Astrocyte (in vitro differentiated cells and primary cell): ENCODE results near the gene HJURP. TPM values are rescaled to one million over a fixed set of nuclear protein-coding genes. Genes with fewer than 3 reads are reported as not detected.
"Not testable (repeated sequence)": the region's sequence is repeated elsewhere in the genome, so short reads cannot be mapped to it uniquely, and the experiment has no call there.

ENCODE experiments used
- DNase-seq: peaks from one replicate; pipeline ENCODE4 v3.0.0-alpha.2; 2010; ENCODE audit warnings: low read depth
- FAIRE-seq: peaks from 2 replicates; lab custom pipeline; 2011; peaks lifted over from hg19 to GRCh38; lab: Jason Lieb, UNC
- H2AFZ ChIP-seq: 2 replicates; pipeline ENCODE4 v1.6.0; 2012; ENCODE audit warnings: low read depth, low read length, inconsistent platforms
- H3K27ac ChIP-seq: 2 replicates; pipeline ENCODE4 v1.5.1; 2011; ENCODE audit warnings: low read depth, low read length, inconsistent platforms
- H3K27me3 ChIP-seq: 2 replicates; pipeline ENCODE4 v1.6.0; 2011; ENCODE audit warnings: low read length, inconsistent platforms; ENCODE audit not compliant: insufficient read depth
- H3K36me3 ChIP-seq: 2 replicates; pipeline ENCODE4 v1.5.1; 2011; ENCODE audit warnings: low read length, inconsistent platforms; ENCODE audit not compliant: insufficient read depth
- H3K4me1 ChIP-seq: 2 replicates; pipeline ENCODE4 v1.5.1; 2011; ENCODE audit warnings: low read length, inconsistent platforms; ENCODE audit not compliant: insufficient read depth
- H3K4me2 ChIP-seq: 2 replicates; pipeline ENCODE4 v1.6.0; 2012; ENCODE audit warnings: low read length, inconsistent platforms
- H3K4me3 ChIP-seq: 2 replicates; pipeline ENCODE4 v1.5.1; 2011; ENCODE audit warnings: low read depth, mild to moderate bottlenecking, low read length, inconsistent platforms; ENCODE audit not compliant: insufficient read depth
- H3K79me2 ChIP-seq: 2 replicates; pipeline ENCODE4 v1.6.0; 2012; ENCODE audit warnings: mild to moderate bottlenecking, low read length, inconsistent platforms; ENCODE audit not compliant: insufficient read depth
- H3K9ac ChIP-seq: 2 replicates; pipeline ENCODE4 v1.6.0; 2012; ENCODE audit warnings: mild to moderate bottlenecking, low read length, inconsistent platforms
- H3K9me3 ChIP-seq: 2 replicates; pipeline ENCODE4 v1.5.1; 2012; ENCODE audit warnings: low read depth, mild to moderate bottlenecking, low read length, inconsistent platforms; ENCODE audit not compliant: insufficient read depth
- H4K20me1 ChIP-seq: 2 replicates; pipeline ENCODE4 v1.6.0; 2012; ENCODE audit warnings: low read length, inconsistent platforms; ENCODE audit not compliant: insufficient read depth
- H3K27ac Mint-ChIP-seq: one replicate; pipeline ENCODE4 v1.8.0; 2021; ENCODE audit warnings: mild to moderate bottlenecking, mixed read lengths; ENCODE audit not compliant: unreplicated experiment
- H3K27me3 Mint-ChIP-seq: one replicate; pipeline ENCODE4 v1.8.0; 2021; ENCODE audit warnings: low read depth, mixed read lengths; ENCODE audit not compliant: unreplicated experiment
- H3K36me3 Mint-ChIP-seq: one replicate; pipeline ENCODE4 v1.8.0; 2021; ENCODE audit warnings: low read depth, mixed read lengths; ENCODE audit not compliant: unreplicated experiment
- H3K4me1 Mint-ChIP-seq: one replicate; pipeline ENCODE4 v1.8.0; 2021; ENCODE audit warnings: low read depth, mixed read lengths; ENCODE audit not compliant: unreplicated experiment
- H3K4me3 Mint-ChIP-seq: one replicate; pipeline ENCODE4 v1.8.0; 2021; ENCODE audit warnings: mild to moderate bottlenecking, moderate library complexity, mixed read lengths; ENCODE audit not compliant: unreplicated experiment
- H3K9me3 Mint-ChIP-seq: one replicate; pipeline ENCODE4 v1.8.0; 2021; ENCODE audit warnings: mild to moderate bottlenecking, mixed read lengths; ENCODE audit not compliant: unreplicated experiment
- EZH2 ChIP-seq: IDR thresholded peaks from 2 replicates; pipeline ENCODE4 v1.6.1; 2012; ENCODE audit warnings: mild to moderate bottlenecking, low read length, inconsistent platforms; ENCODE audit not compliant: insufficient read depth
- total RNA-seq: library from RNA; stranded (reverse); gene quantifications from 2 replicates; pipeline ENCODE4 v1.2.1, GENCODE V29; 2021
- TF ChIP-seq, protein P1 (sequence below): IDR thresholded peaks from 2 replicates; pipeline ENCODE4 v1.5.1; 2011; ENCODE audit warnings: low read depth, mild to moderate bottlenecking, inconsistent platforms, low read length, moderate library complexity; ENCODE audit not compliant: insufficient read depth

HJURP gene
- total RNA-seq, 1 donor from 2014 or later, result 5.9 TPM

DNA sequence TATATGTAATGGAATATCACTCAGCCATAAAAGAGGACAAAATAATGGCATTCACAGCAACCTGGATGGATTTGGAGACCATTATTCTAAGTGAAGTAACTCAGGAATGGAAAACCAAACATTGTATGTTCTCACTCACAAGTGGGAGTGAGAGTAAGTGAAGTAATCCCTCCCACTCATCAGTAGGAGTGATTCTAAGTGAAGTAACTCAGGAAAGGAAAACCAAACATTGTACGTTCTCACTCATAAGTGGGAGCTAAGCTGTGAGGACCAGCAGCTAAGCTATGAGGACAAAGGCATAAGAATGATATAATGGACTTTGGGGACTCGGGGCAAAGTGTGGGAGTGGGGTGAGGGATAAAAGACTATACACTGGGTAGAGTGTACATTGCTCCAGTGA lies 41.9 kb upstream of the HJURP start:
- H3K27me3 ChIP-seq, H3K4me3 ChIP-seq, H3K9me3 ChIP-seq, H3K27ac Mint-ChIP-seq, DNase-seq, H3K36me3 Mint-ChIP-seq, H3K27ac ChIP-seq, H3K4me2 ChIP-seq, H3K9ac ChIP-seq, H2AFZ ChIP-seq, H3K4me3 Mint-ChIP-seq, H4K20me1 ChIP-seq, H3K4me1 Mint-ChIP-seq, H3K36me3 ChIP-seq, FAIRE-seq, H3K79me2 ChIP-seq, H3K4me1 ChIP-seq, H3K9me3 Mint-ChIP-seq: not testable (repeated sequence)
- peaks cover 37% of the 10 kb centered on the region for H3K27me3 Mint-ChIP-seq

DNA sequence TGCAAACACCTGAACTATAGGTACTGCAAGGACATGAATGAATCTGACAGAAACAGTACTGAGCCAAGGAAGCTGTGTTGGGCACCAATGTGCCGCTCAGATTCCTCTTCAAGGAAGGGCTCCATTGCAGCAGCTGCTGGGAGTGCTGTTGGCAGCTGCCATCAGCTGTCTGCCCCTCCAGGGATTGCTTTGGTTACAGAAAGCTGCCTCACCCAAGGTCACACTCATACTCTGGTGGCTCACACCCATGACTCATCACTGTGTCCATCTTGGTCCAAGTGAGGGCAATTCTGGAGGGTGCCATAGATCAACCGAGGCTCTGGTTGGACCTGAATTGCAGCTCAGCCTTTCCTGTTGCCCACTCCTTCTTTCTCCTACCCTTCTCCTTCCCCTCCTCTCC lies 38.5 kb upstream of the HJURP start:
- FAIRE-seq, result no peak
- Histone ChIP-seq H4K20me1 (no peaks in the 10 kb centered on the region), H2AFZ (no peak overlapping the region), H3K79me2 (no peaks in the 10 kb centered on the region), H3K4me3 (no peak overlapping the region), H3K27me3 (no peaks in the 10 kb centered on the region), H3K36me3 (no peaks in the 10 kb centered on the region), H3K4me2 (no peak overlapping the region), H3K9me3 (no peaks in the 10 kb centered on the region), H3K9ac (no peak overlapping the region), H3K4me1 (no peaks in the 10 kb centered on the region), H3K27ac (no peak overlapping the region)
- no peak for DNase-seq
- no peak for TF ChIP-seq EZH2
- TF ChIP-seq, protein P1, sequence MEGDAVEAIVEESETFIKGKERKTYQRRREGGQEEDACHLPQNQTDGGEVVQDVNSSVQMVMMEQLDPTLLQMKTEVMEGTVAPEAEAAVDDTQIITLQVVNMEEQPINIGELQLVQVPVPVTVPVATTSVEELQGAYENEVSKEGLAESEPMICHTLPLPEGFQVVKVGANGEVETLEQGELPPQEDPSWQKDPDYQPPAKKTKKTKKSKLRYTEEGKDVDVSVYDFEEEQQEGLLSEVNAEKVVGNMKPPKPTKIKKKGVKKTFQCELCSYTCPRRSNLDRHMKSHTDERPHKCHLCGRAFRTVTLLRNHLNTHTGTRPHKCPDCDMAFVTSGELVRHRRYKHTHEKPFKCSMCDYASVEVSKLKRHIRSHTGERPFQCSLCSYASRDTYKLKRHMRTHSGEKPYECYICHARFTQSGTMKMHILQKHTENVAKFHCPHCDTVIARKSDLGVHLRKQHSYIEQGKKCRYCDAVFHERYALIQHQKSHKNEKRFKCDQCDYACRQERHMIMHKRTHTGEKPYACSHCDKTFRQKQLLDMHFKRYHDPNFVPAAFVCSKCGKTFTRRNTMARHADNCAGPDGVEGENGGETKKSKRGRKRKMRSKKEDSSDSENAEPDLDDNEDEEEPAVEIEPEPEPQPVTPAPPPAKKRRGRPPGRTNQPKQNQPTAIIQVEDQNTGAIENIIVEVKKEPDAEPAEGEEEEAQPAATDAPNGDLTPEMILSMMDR, result no peak
- no peaks in the 10 kb centered on the region for H3K4me1 Mint-ChIP-seq
- H3K27me3 Mint-ChIP-seq, result peaks cover 14% of the 10 kb centered on the region
- H3K27ac Mint-ChIP-seq, result no peak overlapping the region
- H3K9me3 Mint-ChIP-seq, result no peaks in the 10 kb centered on the region
- H3K4me3 Mint-ChIP-seq, result no peak overlapping the region
- no peaks in the 10 kb centered on the region for H3K36me3 Mint-ChIP-seq

DNA sequence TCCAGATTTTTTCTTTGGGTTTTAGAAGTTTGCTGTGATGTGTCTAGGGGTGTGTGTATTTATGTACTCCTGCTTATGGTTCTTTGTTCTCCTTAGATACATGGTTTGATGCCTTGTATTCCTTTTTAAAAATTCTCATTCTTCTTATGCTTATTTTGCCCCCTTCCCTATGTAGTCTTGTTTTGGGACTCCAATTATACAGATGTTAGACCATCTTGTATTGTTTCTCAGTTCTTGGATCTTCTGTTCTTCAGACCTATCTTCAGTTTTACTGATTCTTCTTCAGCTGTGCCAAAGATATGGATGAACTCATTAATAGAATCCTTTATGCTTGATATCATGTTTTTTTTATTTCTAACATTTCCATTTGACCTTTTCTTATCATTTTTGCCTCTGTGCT lies 28.0 kb upstream of the HJURP start:
- Mint-ChIP-seq H3K9me3 (peaks cover 15% of the 10 kb centered on the region), H3K36me3 (no peaks in the 10 kb centered on the region), H3K27me3 (peaks cover 6% of the 10 kb centered on the region), H3K4me3 (no peak overlapping the region), H3K27ac (no peak overlapping the region), H3K4me1 (no peaks in the 10 kb centered on the region)
- H3K9ac ChIP-seq, result no peak overlapping the region
- no peaks in the 10 kb centered on the region for H3K79me2 ChIP-seq
- TF ChIP-seq, protein P1, result no peak
- no peak for TF ChIP-seq EZH2
- H3K4me3 ChIP-seq, result no peak overlapping the region
- H3K4me1 ChIP-seq, result no peaks in the 10 kb centered on the region
- H4K20me1 ChIP-seq, result no peaks in the 10 kb centered on the region
- no peaks in the 10 kb centered on the region for H3K9me3 ChIP-seq
- H3K27ac ChIP-seq, result no peak overlapping the region
- H3K4me2 ChIP-seq, result no peak overlapping the region
- FAIRE-seq (no peak), DNase-seq (no peak)
- H3K36me3 ChIP-seq, result no peaks in the 10 kb centered on the region
- H3K27me3 ChIP-seq, result no peaks in the 10 kb centered on the region
- no peak overlapping the region for H2AFZ ChIP-seq

DNA sequence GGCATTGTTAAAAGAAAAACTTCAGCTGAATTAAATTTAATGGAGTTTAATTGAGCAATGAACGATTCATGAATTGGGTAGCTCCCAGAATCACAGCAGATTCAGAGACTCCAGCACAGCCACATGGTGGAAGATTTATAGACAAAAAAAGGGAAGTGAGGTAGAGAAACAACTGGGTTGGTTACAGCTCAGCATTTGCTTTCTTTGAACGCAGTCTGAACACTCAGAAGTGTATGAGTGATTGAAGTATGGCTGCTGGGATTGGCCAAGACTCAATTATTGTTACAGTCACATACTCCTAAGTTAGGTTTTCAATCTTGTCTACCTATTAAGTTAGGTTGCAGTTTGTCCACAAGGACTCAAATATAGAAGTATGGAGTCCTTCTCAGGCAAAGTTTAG lies 17.8 kb upstream of the HJURP start:
- H3K4me2 ChIP-seq, H3K36me3 ChIP-seq, H4K20me1 ChIP-seq, H3K9ac ChIP-seq, H3K36me3 Mint-ChIP-seq, H3K9me3 ChIP-seq, FAIRE-seq, H3K27ac Mint-ChIP-seq, DNase-seq, H3K4me1 Mint-ChIP-seq, H3K27ac ChIP-seq, H3K79me2 ChIP-seq, H3K4me1 ChIP-seq, H3K4me3 Mint-ChIP-seq, H3K4me3 ChIP-seq, H2AFZ ChIP-seq, H3K27me3 ChIP-seq: not testable (repeated sequence)
- peaks cover 20% of the 10 kb centered on the region for H3K9me3 Mint-ChIP-seq
- H3K27me3 Mint-ChIP-seq, result peaks cover 19% of the 10 kb centered on the region
